CD4-positive, alpha-beta T cell treated with Interferon alpha-2 for 1 hour (primary cell): ENCODE measurements around the gene DENND10.
A peak's percentile ranks its signal among the peaks of the same experiment; 100 is the strongest.
"Not testable (repeated sequence)": the region's sequence is repeated elsewhere in the genome, so short reads cannot be mapped to it uniquely, and the experiment has no call there.

Experiments
- DNase-seq, 2 donors: peaks; one replicate each; pipeline ENCODE4 v3.0.0-alpha.2; 2020 to 2022

Gene DENND10

DNA sequence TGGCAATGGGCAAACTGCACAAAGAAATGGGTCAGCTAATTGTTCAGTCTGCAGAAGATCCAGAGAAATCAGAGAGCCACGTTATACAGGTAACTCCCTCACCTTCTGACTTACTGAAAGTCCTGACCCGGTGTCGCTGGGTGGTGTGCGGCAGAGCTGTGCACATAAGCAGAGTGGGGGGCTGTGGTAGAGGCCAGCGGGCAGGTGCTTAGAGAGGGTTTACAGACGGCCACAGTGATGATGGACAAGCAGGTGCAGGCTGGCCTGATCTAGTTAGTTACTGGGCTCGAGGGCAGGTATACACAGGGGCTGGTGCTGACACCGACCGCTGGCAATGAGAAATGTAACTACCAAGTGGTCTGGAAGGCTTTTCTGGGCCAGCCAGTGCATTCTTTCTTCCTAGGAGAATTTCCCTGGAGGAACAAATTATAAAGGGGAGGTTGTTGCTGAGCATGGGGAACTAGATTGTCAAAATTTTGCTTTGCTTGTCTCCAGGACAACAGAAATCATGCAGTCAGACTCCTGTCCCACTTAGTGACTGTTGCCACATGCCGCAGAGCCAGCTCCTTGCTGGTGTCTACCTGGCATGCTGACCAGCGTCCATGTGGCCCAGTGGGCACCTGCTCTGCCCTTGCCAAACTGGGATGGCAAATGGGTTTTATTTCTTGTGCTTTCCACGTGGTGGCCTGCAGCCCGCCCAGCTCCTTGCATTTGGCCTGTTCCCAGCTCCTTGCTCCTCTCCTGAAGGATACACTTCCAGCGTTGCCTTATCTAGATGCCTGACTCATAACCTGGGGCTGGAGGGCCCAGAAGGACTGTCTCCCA, 28.8 kb downstream of the DENND10 start:
- DNase-seq, result no peak

GRCh38 chr10:119133949-119134348, 30.0 kb downstream of the DENND10 start:
- peak; percentile 9 to 58 for DNase-seq

GRCh38 chr10:119135513-119135881, 31.6 kb downstream of the DENND10 start:
- DNase-seq, result peak; percentile 33 to 64

DNA sequence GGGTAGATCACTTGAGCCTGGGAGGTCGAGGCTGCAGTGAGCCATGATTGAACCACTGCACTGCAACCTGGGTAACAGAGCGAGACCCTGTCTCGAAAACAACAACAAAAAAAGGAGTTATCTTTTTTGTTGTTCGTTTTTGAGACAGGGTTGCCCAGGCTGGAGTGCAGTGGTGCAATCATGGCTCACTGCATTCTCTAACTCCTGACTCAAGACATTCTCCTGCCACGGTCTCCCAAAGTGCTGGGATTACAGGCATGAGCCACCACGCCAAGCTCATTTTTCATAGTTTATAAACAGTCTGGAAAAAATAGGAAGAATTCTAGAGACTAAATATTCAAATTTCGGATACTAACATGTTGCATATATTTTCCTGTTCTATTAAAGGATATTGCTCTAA, 32.2 kb downstream of the DENND10 start:
- DNase-seq, result no peak

GRCh38 chr10:119137878-119138277, 34.0 kb downstream of the DENND10 start:
- DNase-seq, result not testable (repeated sequence)

DNA sequence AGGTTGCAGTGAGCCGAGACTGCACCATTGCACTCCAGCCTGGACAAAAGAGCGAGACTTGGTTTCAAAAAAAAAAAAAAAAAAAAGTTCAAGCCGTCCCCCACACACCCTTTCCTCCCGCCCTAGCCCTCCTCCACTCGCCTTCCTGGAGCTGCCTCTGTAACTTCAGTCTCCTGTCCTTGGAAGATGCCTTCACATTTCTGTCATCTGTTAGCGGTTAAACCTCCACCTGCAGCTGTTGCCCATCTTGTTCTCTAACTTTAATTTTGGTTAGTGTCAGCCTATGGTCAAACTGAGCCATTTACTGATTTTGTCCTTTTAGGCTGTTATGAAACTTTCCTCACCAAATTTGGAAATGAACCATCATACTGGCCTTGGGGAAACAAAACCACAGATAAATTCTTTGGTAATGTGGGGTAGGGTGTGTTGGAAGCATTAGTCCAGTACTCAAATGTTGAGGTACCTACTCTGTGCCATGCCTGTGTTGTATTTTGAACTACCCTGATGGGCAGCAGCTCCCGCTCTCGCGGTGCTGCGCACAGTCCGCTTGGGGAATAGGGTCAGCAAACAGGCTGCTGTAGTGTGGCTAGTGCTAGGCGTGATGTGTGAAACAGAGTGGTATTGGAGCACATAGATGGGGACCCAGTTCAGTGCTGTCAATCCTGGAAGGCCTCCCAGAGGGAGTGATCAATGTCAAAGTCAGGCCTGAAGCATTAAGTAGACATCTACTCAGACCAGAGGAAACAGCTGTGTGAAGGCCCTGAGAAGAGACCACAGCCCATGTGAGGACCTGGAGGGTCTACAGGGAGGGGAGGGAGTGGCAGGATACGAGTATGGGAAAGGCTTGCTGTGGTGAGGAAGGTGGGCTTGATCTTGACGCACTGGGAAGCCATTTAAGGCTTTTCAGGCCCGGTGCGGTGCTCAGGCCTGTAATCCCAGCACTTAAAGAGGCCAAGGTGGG, 34.7 kb downstream of the DENND10 start:
- no peak for DNase-seq

DNA sequence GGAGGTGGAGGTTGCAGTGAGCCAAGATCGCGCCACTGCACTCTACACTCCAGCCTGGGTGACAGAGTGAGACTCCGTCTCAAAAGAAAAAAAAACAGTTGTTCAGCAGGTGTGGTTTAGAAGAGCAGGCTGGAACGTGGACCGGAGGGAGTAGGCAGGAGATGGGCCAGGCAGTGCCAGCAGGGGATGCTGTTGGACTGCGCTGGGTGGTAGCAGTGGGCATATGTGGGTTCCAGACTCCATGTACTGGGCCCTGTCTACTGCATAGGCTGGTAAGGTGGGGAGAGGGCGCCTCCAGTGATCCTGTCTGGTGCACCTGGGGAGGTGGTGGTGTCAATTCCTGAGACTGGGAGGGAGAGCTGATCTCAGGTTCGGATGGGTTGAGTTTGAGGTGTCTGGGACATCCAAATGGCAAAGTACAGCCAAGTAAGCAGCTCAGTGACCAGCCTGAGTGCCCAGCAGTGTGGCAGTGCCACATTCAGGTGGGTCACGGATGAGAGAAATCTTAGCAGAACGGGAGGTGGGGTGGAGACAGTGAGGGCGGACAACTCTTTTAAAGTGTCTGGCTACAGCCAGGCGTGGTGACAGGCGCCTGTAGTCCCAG, 35.7 kb downstream of the DENND10 start:
- DNase-seq, result peak; percentile 61 to 62

- no peak for DNase-seq
These were observed 36.8 kb downstream of the DENND10 start for GRCh38 chr10:119140603-119141245.

DNA sequence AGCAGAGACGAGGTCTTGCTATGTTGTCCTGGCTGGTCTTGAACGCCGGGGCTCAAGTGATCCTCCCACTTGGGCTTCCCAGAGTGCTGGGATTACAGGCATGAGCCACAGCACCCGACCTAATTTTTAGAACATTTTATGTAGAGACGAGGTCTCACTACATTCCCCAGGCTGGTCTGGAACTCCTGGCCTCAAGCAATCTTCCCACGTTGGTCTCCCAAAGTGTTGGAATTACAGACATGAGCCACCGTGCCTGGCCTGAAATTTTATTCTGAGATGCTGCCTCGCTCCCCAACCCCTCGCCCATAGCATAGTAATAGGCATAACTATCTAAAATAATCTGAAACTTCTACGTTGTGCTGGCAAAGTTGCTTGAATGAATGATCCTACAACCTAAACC, 39.7 kb downstream of the DENND10 start:
- DNase-seq, result no peak

GRCh38 chr10:119149157-119149556, 45.2 kb downstream of the DENND10 start:
- DNase-seq, result no peak

GRCh38 chr10:119149729-119150128, 45.8 kb downstream of the DENND10 start:
- DNase-seq, result no peak

DNA sequence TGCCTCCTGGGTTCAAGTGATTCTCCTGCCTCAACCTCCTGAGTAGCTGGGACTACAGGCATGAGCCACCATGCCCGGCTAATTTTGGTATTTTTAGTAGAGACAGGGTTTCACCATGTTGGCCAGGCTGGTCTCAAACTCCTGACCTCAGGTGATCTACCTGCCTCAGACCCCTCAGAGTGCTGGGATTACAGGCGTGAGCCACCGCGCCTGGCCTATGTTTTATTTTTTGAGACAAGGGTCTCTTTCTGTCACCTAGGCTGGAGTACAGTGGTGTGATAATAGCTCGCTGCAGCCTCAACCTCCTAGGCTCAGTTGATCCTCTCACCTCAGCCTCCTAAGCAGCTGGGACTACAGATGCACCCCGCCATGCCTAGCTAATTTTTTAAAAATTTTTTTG, 47.7 kb downstream of the DENND10 start:
- not testable (repeated sequence) for DNase-seq

GRCh38 chr10:119153041-119153440, 49.1 kb downstream of the DENND10 start:
- no peak for DNase-seq

DNA sequence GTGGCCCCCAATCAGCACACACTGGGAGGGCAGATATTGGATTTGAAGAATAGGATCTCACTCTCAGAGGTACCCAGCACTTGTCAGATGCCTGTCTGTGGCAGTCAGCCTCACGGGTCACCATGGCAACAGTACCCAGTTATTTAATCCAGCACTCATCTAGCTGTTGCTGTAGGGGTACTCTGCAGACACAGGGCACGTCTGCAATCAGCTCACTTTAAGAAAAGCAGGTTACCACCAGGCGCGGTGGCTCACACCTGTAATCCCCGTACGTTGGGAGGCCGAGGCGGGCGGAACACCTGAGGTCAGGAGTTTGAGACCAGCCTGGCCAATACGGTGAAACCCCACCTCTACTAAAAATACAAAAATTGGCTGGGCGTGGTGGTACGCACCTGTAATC, 49.7 kb downstream of the DENND10 start:
- DNase-seq, result no peak

DNA sequence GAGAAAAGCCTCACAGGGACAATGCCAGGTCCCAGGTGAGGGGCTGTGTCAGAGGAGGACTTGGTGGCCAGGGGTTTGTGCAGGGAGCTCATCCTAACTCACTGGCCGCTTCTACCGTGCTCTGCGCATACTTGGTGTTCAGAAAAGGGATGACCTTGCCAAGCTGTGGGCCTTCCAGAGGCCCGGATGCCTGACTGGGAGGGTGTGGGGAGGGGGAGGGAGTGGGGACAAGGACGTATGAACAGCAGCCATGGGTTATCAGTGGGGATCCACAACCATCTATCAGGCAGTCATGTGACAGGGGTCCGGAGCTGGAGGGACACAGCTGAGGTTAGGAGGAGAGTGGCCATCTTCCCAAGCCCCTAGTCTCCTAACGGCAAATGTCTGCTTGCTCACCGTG, 55.4 kb downstream of the DENND10 start:
- DNase-seq, result no peak

GRCh38 chr10:119161680-119162451, 58.0 kb downstream of the DENND10 start:
- no peak for DNase-seq

- DNase-seq, result no peak
These were observed 58.7 kb downstream of the DENND10 start for GRCh38 chr10:119162452-119163092.

GRCh38 chr10:119165171-119166117, 61.5 kb downstream of the DENND10 start, which contains the start of gene SFXN4:
SFXN4 (minus strand) TSS chr10:119165714; CDS start chr10:119165647, 67 bp downstream.
- peak; percentile 72 to 84 for DNase-seq

GRCh38 chr10:119166118-119166500, 62.2 kb downstream of the DENND10 start:
- DNase-seq, result no peak

DNA sequence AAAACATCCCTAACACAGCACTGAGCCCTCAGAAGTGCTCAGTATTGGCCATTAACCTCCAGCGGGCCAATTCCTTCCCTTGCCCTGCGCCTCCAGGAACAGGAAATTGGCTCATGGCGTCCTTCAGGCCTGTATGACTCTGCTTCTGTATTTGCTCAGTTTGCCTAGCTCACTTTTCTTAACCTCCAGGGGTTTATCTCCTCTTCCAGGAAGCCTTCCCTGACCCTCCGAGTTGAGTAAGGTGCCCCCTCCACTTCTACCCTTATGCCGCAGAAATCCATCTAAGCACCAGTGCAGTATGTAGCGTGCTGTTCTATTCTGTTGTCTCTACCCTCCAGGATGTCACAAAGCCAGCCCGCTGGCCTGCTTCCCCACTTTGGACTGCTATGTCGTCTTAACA, 62.7 kb downstream of the DENND10 start:
- no peak for DNase-seq
